ENCODE data around the gene NUDT22. TPM values are rescaled to one million over a fixed set of nuclear protein-coding genes. Genes with fewer than 3 reads are reported as not detected.

NUDT22 gene
- polyA plus RNA-seq, 1 donor from 2014 or later: 47.3 TPM

DNA sequence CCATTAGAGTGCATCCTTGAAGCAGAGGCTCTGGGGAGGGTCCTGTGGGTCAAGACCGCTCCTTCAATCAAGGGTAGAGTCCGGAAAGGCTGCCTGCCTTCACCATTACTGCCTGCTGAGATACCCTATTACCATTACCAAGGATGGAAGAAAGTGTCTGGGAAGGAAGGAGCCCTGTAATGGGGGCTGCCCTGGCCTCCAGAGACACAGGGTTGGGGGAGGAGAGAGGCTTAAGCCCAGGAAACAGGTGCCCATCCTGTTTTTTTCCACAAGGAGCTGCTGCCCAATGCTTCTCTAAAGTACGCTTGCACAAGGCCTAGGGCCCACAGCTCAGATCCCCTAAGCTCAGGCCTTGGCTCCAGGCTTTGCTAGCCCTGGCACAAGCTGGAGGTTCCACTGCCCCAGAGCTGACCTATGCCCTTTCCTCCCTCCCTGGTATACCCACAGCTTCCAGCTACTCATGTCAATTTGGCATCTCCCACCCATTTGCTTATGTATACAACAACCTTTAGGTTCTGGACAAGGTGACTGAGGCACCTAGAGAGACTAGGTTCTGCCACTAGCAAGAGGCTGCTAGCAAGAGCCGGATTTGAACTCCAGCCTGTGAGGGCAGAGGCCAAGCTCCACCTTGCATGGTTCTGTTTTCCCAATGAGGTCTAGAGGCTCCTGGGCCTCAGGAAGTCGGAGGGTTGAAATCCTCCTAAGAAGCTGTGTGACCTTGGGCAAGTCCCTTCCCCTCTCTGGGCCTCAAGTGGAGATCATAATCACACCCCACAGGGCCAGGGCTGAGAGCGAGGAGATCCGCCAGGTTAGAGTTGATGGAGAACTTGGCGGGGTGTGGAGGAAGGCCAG is 23.7 kb downstream of the NUDT22 start:
- Histone ChIP-seq H3K4me2 (ENCODE audit: low read length) (no peak overlapping the region), H3F3A (ENCODE audit: insufficient read depth, low read length, poor library complexity, severe bottlenecking) (no peaks in the 10 kb centered on the region), H3K27me3 (ENCODE audit: insufficient read depth, low read depth, low read length) (peaks cover 8% of the 10 kb centered on the region), H3K27ac (ENCODE audit: low read length) (no peak overlapping the region), H4K20me1 (ENCODE audit: insufficient read depth) (no peaks in the 10 kb centered on the region), H3K36me3 (ENCODE audit: insufficient read depth, low read length) (no peaks in the 10 kb centered on the region), H2AFZ (ENCODE audit: low read depth, low read length) (no peak overlapping the region), H3K9me3 (ENCODE audit: low read length) (no peaks in the 10 kb centered on the region), H3K9me2 (ENCODE audit: insufficient read depth, low read length) (no peaks in the 10 kb centered on the region), H3K9ac (ENCODE audit: low read length) (peak overlapping the region; percentile 50), H3K4me3 (ENCODE audit: low read length) (no peak overlapping the region), H3K79me2 (replicated peaks; ENCODE audit: insufficient read depth, low read length) (peaks cover 13% of the 10 kb centered on the region)
- TF ChIP-seq, protein P1, sequence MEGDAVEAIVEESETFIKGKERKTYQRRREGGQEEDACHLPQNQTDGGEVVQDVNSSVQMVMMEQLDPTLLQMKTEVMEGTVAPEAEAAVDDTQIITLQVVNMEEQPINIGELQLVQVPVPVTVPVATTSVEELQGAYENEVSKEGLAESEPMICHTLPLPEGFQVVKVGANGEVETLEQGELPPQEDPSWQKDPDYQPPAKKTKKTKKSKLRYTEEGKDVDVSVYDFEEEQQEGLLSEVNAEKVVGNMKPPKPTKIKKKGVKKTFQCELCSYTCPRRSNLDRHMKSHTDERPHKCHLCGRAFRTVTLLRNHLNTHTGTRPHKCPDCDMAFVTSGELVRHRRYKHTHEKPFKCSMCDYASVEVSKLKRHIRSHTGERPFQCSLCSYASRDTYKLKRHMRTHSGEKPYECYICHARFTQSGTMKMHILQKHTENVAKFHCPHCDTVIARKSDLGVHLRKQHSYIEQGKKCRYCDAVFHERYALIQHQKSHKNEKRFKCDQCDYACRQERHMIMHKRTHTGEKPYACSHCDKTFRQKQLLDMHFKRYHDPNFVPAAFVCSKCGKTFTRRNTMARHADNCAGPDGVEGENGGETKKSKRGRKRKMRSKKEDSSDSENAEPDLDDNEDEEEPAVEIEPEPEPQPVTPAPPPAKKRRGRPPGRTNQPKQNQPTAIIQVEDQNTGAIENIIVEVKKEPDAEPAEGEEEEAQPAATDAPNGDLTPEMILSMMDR (IDR thresholded peaks at IDR 0.05; ENCODE audit: poor library complexity, severe bottlenecking): no peak
- TF ChIP-seq EZH2 (IDR thresholded peaks at IDR 0.05; ENCODE audit: borderline replicate concordance, insufficient read depth, low read length, poor library complexity, severe bottlenecking) (no peak), TAF1 (IDR thresholded peaks at IDR 0.05; ENCODE audit: low read depth) (no peak), EP300 (conservative IDR thresholded peaks at IDR 0.05; ENCODE audit: poor library complexity, severe bottlenecking) (no peak), RAD21 (conservative IDR thresholded peaks at IDR 0.05) (no peak)
- TF ChIP-seq, protein P2, sequence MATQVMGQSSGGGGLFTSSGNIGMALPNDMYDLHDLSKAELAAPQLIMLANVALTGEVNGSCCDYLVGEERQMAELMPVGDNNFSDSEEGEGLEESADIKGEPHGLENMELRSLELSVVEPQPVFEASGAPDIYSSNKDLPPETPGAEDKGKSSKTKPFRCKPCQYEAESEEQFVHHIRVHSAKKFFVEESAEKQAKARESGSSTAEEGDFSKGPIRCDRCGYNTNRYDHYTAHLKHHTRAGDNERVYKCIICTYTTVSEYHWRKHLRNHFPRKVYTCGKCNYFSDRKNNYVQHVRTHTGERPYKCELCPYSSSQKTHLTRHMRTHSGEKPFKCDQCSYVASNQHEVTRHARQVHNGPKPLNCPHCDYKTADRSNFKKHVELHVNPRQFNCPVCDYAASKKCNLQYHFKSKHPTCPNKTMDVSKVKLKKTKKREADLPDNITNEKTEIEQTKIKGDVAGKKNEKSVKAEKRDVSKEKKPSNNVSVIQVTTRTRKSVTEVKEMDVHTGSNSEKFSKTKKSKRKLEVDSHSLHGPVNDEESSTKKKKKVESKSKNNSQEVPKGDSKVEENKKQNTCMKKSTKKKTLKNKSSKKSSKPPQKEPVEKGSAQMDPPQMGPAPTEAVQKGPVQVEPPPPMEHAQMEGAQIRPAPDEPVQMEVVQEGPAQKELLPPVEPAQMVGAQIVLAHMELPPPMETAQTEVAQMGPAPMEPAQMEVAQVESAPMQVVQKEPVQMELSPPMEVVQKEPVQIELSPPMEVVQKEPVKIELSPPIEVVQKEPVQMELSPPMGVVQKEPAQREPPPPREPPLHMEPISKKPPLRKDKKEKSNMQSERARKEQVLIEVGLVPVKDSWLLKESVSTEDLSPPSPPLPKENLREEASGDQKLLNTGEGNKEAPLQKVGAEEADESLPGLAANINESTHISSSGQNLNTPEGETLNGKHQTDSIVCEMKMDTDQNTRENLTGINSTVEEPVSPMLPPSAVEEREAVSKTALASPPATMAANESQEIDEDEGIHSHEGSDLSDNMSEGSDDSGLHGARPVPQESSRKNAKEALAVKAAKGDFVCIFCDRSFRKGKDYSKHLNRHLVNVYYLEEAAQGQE (IDR thresholded peaks at IDR 0.05; ENCODE audit: borderline replicate concordance): no peak

DNA sequence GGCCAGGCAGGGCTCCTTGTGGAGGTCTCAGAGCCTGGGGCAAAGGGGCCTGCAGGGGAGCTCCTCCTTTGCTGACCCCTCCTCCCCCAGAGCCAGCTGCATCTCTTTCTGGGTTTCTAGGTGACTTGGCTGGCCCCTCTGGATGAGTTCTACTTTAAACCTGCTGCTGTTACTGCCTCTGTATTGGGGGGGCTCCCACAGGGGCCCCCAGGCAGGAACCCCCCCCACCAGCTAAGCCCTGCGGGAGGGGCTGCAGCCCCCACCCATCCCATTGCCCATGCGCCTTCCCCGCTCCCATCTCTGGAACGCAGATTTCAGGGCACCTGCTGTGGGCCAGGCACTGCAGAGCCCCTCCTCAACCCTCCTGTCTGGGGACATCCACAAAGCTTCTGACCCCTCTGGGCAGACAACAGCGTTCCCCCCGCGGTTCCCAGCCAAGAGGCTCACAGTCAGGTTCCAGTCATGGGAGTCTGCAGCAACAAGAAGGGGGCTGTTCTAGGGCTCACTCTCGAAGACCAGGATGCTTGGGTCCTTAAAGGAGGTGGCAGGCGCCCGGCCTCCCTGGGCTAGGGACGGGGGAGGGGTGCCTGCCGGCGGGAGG is 24.4 kb downstream of the NUDT22 start:
- H3K27me3 ChIP-seq (ENCODE audit: insufficient read depth, low read depth, low read length): peaks cover 8% of the 10 kb centered on the region
- no peak overlapping the region for H2AFZ ChIP-seq (ENCODE audit: low read depth, low read length)
- no peak for TF ChIP-seq MXI1 (conservative IDR thresholded peaks at IDR 0.05; ENCODE audit: poor library complexity, severe bottlenecking)
- TF ChIP-seq, protein P2 (IDR thresholded peaks at IDR 0.05; ENCODE audit: borderline replicate concordance): no peak
- no peak for TF ChIP-seq SMC3 (conservative IDR thresholded peaks at IDR 0.05; ENCODE audit: poor library complexity)
- TF ChIP-seq, protein P1 (IDR thresholded peaks at IDR 0.05; ENCODE audit: poor library complexity, severe bottlenecking): no peak
- TF ChIP-seq POLR2AphosphoS5 (IDR thresholded peaks at IDR 0.05): no peak
- no peak for TF ChIP-seq TAF1 (IDR thresholded peaks at IDR 0.05; ENCODE audit: low read depth)
- no peak for TF ChIP-seq EP300 (conservative IDR thresholded peaks at IDR 0.05; ENCODE audit: poor library complexity, severe bottlenecking)
- no peak for TF ChIP-seq EZH2 (IDR thresholded peaks at IDR 0.05; ENCODE audit: borderline replicate concordance, insufficient read depth, low read length, poor library complexity, severe bottlenecking)
- TF ChIP-seq RAD21 (conservative IDR thresholded peaks at IDR 0.05): no peak
- H3K4me2 ChIP-seq (ENCODE audit: low read length): no peak overlapping the region
- H3K9ac ChIP-seq (ENCODE audit: low read length): peak overlapping the region; percentile 50
- H3F3A ChIP-seq (ENCODE audit: insufficient read depth, low read length, poor library complexity, severe bottlenecking): no peaks in the 10 kb centered on the region
- no peaks in the 10 kb centered on the region for H4K20me1 ChIP-seq (ENCODE audit: insufficient read depth)
- H3K79me2 ChIP-seq (replicated peaks; ENCODE audit: insufficient read depth, low read length): peaks cover 7% of the 10 kb centered on the region
- H3K9me3 ChIP-seq (ENCODE audit: low read length): no peaks in the 10 kb centered on the region
- H3K4me3 ChIP-seq (ENCODE audit: low read length): peak overlapping the region; percentile 59
- peak overlapping the region; percentile 5 for H3K27ac ChIP-seq (ENCODE audit: low read length)
- no peaks in the 10 kb centered on the region for H3K36me3 ChIP-seq (ENCODE audit: insufficient read depth, low read length)
- H3K9me2 ChIP-seq (ENCODE audit: insufficient read depth, low read length): no peaks in the 10 kb centered on the region

All from neural cell (in vitro differentiated cells).